Right forelimb (tissue), 1 donor: ENCODE results near the gene RMND1.
"Not testable (repeated sequence)": the region's sequence is repeated elsewhere in the genome, so short reads cannot be mapped to it uniquely, and the experiment has no call there.

Experiments used
- DNase-seq: peaks from one replicate; pipeline ENCODE4 v3.0.0-alpha.2; 2018

The RMND1 gene

GRCh38 chr6:151381722-151382121, 70.2 kb downstream of the RMND1 start:
- DNase-seq, result no peak

GRCh38 chr6:151380848-151381205, 71.1 kb downstream of the RMND1 start:
- DNase-seq, result no peak

- no peak for DNase-seq
These were observed 71.7 kb downstream of the RMND1 start for GRCh38 chr6:151379933-151380847.

GRCh38 chr6:151377095-151377494, 74.8 kb downstream of the RMND1 start:
- DNase-seq, result no peak

GRCh38 chr6:151376440-151376839, 75.5 kb downstream of the RMND1 start:
- no peak for DNase-seq

GRCh38 chr6:151375833-151376232, 76.1 kb downstream of the RMND1 start:
- no peak for DNase-seq

- no peak for DNase-seq
These were observed 77.8 kb downstream of the RMND1 start for GRCh38 chr6:151374036-151374683.

GRCh38 chr6:151372164-151372563, 79.8 kb downstream of the RMND1 start:
- no peak for DNase-seq

GRCh38 chr6:151370509-151371078, 81.3 kb downstream of the RMND1 start:
- DNase-seq, result no peak

GRCh38 chr6:151365233-151365632, 86.7 kb downstream of the RMND1 start:
- DNase-seq, result no peak

- no peak for DNase-seq
These were observed 92.4 kb downstream of the RMND1 start for GRCh38 chr6:151359486-151359885.

GRCh38 chr6:151358475-151358874, 93.5 kb downstream of the RMND1 start:
- no peak for DNase-seq

- no peak for DNase-seq
These were observed 94.0 kb downstream of the RMND1 start for GRCh38 chr6:151357758-151358436.

GRCh38 chr6:151356983-151357382, 94.9 kb downstream of the RMND1 start:
- not testable (repeated sequence) for DNase-seq
